Measurements from ENCODE around the gene ZNF296. TPM values are rescaled to one million over a fixed set of nuclear protein-coding genes. Genes with fewer than 3 reads are reported as not detected.

The ZNF296 gene
- total and polyA plus RNA-seq, 2 experiments from 2014 or later, result 13.4 to 16.5 TPM

GRCh38 chr19:45118106-45118505, 41.8 kb upstream of the ZNF296 start (continued):
- TF ChIP-seq ZNF462 (CRISPR knock-in tag; IDR thresholded peaks at IDR 0.05) (no peak), ZNF331 (CRISPR knock-in tag; IDR thresholded peaks at IDR 0.05; ENCODE audit: low read depth) (no peak), POLR2AphosphoS5 (IDR thresholded peaks at IDR 0.05; ENCODE audit: low read depth) (no peak), EZH2 (IDR thresholded peaks at IDR 0.05; ENCODE audit: low read depth, unreplicated experiment) (no peak), JUNB (IDR thresholded peaks at IDR 0.05; ENCODE audit: unreplicated experiment) (no peak)

DNA sequence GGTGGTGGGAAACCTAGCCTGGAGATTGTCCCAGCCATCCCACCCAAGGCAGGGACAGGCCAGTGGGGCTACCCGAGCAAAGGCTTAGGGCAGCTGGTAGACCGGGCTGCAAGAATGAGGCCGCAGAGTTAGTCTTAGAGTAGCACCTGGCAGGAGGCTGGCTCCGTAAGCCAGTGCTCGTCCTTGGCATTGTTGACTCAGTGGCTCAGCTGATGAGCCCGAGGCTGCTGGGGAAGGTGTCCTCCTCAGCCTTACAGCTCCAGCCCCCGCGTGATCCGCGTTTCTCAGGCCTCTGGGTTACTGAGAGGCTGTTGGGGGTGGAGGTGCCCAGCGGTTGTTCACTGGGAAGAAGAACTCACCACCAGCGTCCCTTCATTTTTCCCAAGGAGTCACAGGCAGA, 41.4 kb upstream of the ZNF296 start:
- peaks cover 81% of the 10 kb centered on the region for H3K79me2 ChIP-seq (replicated peaks; ENCODE audit: insufficient read depth)
- H3K4me2 ChIP-seq, result no peak overlapping the region
- Mint-ChIP-seq H3K27me3 (ENCODE audit: insufficient read depth, low read depth, poor library complexity) (peaks cover 15% of the 10 kb centered on the region), H3K4me1 (peaks cover 14% of the 10 kb centered on the region), H3K4me3 (no peak overlapping the region), H3K36me3 (ENCODE audit: low read depth) (no peaks in the 10 kb centered on the region; the same call in 2 of the 3 replicates), H3K27ac (no peak overlapping the region), H3K9me3 (no peaks in the 10 kb centered on the region)
- no peak overlapping the region for H3K4me3 ChIP-seq
- H3K27ac ChIP-seq (ENCODE audit: low read depth), result no peak overlapping the region
- no peaks in the 10 kb centered on the region for H3K9me2 ChIP-seq (ENCODE audit: insufficient read depth)
- H4K20me1 ChIP-seq (replicated peaks; ENCODE audit: insufficient read depth), result peaks cover 44% of the 10 kb centered on the region
- H3K36me3 ChIP-seq (ENCODE audit: insufficient read depth), result no peaks in the 10 kb centered on the region
- H3K27me3 ChIP-seq (ENCODE audit: insufficient read depth), result no peaks in the 10 kb centered on the region
- no peaks in the 10 kb centered on the region; the same call in 1 of the 2 replicates for H3K4me1 ChIP-seq (ENCODE audit: insufficient read depth)
- H3F3A ChIP-seq (replicated peaks; ENCODE audit: low read depth), result no peaks in the 10 kb centered on the region
- no peak for DNase-seq (ENCODE audit: low spot score)
- ATAC-seq, result no peak
- no peak overlapping the region for H2AFZ ChIP-seq
- TF ChIP-seq EZH2 (IDR thresholded peaks at IDR 0.05; ENCODE audit: low read depth, unreplicated experiment), result no peak
- no peak for TF ChIP-seq REST (IDR thresholded peaks at IDR 0.05; ENCODE audit: unreplicated experiment)
- TF ChIP-seq POLR2AphosphoS5 (IDR thresholded peaks at IDR 0.05; ENCODE audit: low read depth), result no peak
- TF ChIP-seq ETS1 (IDR thresholded peaks at IDR 0.05), result no peak
- TF ChIP-seq ZNF114 (CRISPR knock-in tag; IDR thresholded peaks at IDR 0.05), result no peak

Measured in GM23338 (cell line).